NCI-H2227 treated with DMSO at 0.1 percent for 48 hours (cell line): Measurements from ENCODE around the gene ISLR.
A peak's percentile ranks its signal among the peaks of the same experiment; 100 is the strongest.
"Not testable (repeated sequence)": the region's sequence is repeated elsewhere in the genome, so short reads cannot be mapped to it uniquely, and the experiment has no call there.

Experiments
- DNase-seq: peaks from one replicate; lab custom pipeline; 2025; lab: John Stamatoyannopoulos, UW

ISLR gene

GRCh38 chr15:74137537-74137894, 36.0 kb upstream of the ISLR start:
- no peak for DNase-seq

- no peak for DNase-seq
Measured at GRCh38 chr15:74138642-74139041, 34.9 kb upstream of the ISLR start.

GRCh38 chr15:74141591-74141990, 31.9 kb upstream of the ISLR start:
- DNase-seq, result no peak

- DNase-seq, result no peak
Measured at GRCh38 chr15:74144153-74144775, 29.2 kb upstream of the ISLR start.

- DNase-seq, result no peak
Measured at GRCh38 chr15:74146277-74146800, 27.2 kb upstream of the ISLR start.

- DNase-seq, result no peak
Measured at GRCh38 chr15:74147051-74147450, 26.5 kb upstream of the ISLR start.

GRCh38 chr15:74155766-74156417, 17.6 kb upstream of the ISLR start:
- no peak for DNase-seq

GRCh38 chr15:74156678-74157411, 16.7 kb upstream of the ISLR start:
- DNase-seq, result peak; percentile 25

- no peak for DNase-seq
Measured at GRCh38 chr15:74157868-74158827, 15.4 kb upstream of the ISLR start.

- DNase-seq, result no peak
Measured at GRCh38 chr15:74158855-74159650, 14.5 kb upstream of the ISLR start.

GRCh38 chr15:74159773-74160172, 13.7 kb upstream of the ISLR start:
- DNase-seq, result peak; percentile 60

- not testable (repeated sequence) for DNase-seq
Measured at GRCh38 chr15:74160390-74160789, 13.1 kb upstream of the ISLR start.

- DNase-seq, result not testable (repeated sequence)
Measured at GRCh38 chr15:74162195-74162536, 11.3 kb upstream of the ISLR start.

- no peak for DNase-seq
Measured at GRCh38 chr15:74165461-74165860, 8.0 kb upstream of the ISLR start.

GRCh38 chr15:74167891-74168331, 5.6 kb upstream of the ISLR start:
- DNase-seq, result no peak

- no peak for DNase-seq
Measured at GRCh38 chr15:74168711-74169126, 4.8 kb upstream of the ISLR start.

- DNase-seq, result no peak
Measured at GRCh38 chr15:74170071-74170844, 3.3 kb upstream of the ISLR start.

- no peak for DNase-seq
Measured at GRCh38 chr15:74170875-74171578, 2.5 kb upstream of the ISLR start.

- DNase-seq, result no peak
Measured at GRCh38 chr15:74171965-74172541, 1.5 kb upstream of the ISLR start.
